ENCODE data around the gene ARHGAP26.

The ARHGAP26 gene

DNA sequence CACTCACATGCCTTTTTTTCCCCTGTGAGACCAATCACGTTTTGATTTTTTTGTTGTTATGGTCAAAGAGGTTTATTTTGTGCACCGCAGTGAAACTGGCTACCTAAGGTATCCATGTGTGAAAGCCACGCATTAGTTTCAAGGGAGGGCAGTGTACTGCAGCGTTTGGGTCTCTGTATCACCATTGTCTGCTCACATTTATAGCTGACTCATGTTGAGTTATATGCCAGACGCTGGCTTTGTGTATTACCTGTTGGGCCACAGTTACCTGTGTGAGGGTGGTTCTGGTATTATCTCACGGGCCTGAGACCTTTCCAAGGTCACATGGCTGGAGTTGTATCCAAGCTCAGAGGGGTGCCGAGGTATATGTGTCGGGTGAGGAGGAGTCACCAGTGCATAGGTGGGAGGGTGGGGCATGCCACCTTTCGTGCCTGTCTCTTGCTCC lies 75.8 kb downstream of the ARHGAP26 start:
- in situ Hi-C loops (cut with HindIII; ENCODE audit: low sequenced_read_pairs) = no loop called here

DNA sequence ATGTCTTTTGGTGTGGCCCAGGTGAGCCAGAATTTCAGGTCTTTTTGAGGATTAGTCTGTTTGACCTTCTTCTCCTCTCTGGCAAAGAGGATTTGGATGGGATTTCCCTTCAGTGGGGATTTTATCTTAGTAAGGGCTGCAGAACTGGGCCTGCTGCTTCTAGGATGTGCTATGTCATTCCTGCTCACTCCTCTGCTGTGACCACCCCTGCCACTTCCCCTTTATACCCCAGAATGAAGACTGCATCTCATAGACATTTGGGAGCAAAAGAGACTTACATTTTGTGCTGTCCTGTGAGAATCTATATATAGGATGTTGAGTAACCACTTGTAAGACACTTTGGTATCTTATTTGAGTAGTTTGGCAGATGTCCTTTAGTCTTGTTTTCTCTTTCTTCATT lies 76.2 kb downstream of the ARHGAP26 start:
- in situ Hi-C loops (cut with HindIII; ENCODE audit: low sequenced_read_pairs) = no loop called here

DNA sequence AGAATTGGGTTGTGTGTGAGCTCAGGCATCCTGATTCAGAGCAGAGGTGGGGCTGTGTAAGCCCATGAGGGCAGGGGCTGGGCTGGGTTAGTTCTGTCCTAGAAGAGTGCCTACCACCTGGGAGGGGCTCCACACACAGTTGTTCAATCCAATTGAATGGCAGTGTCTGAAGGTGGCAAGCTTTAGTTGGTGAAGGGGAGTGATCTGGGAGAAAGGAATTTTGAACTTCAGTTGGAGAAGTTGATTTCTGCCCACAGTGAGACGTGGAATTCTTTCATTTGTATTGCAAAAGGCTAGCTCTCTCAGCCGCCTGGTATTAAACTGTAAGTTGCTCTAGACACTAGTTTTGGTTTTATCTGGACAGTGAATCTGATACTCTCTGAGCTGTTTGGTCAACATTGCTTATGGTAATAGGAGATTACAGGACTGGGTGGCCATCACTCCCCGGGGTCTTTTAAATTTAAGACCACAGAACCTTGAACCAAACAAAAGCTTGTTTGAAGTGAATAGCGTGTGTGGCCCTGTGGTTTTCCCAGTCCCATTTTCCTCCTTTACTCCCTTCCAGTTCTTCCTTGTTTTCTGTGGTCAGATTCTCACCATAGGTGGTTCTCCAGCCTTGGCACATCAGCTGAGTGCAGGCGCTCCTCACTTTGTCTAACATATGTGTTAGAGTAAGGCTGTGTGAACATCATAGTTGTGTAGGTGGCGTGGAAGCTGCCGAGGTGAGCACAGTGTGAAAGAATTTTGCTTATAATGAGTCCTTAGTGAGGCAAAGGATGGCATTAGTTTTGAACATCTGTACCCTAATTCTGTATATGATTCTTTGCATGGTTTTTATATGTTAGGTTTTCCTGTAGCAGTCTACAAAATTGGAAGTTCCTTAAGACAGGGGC lies 78.0 kb downstream of the ARHGAP26 start:
- in situ Hi-C loops (cut with HindIII; ENCODE audit: low sequenced_read_pairs) = no loop called here

DNA sequence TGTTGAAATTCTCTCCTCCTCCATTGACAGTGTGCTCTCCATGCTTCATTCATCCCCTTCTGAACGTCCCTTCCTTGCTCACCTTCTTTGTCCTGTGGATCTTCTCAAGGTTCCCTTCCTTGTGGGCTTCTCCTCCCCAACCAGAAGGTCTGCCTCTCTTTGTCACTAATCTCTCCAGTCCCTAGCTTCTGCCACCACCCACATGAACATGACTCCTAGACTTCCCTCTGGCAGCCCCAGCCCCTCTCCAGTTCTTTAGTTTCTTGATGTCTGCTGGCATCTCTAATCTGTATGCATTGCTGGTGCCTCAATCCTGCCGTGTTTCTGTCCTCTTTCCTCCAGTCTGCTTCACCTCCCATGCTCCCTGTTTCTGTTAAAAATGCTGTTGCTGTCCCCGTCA lies 79.3 kb downstream of the ARHGAP26 start:
- in situ Hi-C loops (cut with HindIII; ENCODE audit: low sequenced_read_pairs) = no loop called here

DNA sequence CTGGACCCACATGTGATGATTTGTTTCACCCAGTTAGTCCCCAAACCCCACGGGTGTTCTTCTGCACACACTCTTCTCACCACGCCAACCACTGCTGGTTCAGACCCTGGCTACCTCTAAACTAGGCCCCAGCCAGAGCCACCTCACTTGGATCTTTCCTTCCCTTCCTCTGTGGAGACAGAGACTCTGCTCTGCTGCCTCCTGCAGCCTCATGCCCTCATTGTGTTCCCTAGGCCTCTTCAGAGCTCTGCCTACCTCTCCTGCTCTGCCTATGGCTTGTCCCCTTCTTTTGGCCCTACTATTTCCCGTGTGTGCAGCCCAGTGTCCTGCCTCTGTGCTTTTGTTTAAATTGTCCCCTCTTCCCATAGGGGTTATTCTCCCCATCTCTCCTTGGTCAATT lies 79.7 kb downstream of the ARHGAP26 start:
- in situ Hi-C loops (cut with HindIII; ENCODE audit: low sequenced_read_pairs) = no loop called here

DNA sequence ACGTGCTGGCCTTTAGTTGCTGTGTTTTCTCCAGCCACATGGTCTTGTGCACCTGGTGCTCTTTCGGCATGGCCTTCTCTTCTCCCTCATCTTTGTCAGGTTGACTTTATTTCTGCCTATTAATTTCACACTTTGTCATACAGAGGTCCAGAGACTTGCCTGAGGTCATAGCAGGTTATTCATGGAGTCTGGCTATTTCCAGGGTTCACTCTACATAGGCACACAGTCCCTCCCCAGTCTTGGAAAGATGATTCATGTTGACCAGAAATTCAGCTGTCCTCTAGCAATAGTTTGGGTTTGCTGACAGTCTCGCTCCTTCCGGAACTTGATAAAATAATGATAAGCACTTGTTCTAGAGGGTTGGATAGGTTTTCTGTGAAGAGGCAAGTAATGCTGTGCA lies 81.6 kb downstream of the ARHGAP26 start:
- in situ Hi-C loops (cut with HindIII; ENCODE audit: low sequenced_read_pairs) = no loop called here

DNA sequence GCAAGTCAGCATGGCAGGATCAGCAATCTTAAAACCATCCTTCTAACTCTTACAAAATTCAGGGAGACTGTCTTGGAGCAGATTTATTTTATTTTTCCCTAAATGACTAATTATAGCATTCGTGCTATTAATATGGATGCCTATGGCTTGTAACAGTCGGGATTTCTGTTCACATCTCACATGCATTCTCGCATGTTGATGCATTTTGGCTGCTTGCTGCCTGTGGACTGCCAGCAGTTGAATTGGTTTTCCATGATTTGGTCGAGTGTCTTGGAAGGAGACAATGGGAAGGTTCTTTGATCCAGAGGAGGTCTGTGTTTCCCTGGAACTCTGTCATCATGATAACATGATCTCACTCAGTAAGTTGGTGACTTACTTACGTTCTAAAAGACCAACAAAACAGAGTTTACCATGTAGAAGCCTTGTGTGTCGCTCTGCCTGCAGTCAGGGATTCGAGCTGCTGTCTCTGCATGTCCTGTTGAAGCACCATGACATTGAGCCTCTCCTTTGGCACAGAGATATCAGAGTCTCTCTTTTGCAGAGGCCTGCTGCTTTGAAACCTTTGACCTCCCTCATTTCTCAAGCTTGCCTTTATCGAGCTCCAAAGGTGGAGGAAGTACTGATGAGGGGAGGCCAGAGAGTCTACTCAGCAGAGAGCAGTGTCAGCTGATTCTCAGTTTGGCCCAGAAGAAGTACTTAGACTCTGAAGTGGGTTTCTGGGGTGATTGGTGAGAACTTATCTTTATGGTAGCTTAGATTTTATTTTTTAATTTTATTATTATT lies 82.4 kb downstream of the ARHGAP26 start:
- in situ Hi-C loops (cut with HindIII; ENCODE audit: low sequenced_read_pairs) = no loop called here

DNA sequence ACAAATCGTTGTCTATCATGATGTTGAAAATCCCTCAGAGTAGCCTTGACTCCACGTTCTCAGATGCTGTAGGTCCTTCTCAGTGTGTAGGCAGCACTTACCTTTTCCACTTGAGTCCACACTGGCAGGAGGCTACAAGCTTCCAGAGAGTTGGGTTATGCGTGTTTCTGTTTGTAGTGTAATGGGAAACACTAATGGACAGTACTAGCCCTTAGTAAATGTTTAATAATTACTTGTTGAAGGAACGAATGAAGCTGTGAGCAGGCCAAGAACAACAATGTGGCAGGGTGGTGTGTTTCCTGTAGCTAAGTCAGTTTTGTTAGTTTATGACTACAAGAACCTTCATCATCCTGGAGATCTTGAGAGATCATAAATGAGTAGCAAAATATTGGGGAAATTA lies 83.5 kb downstream of the ARHGAP26 start:
- in situ Hi-C loops (cut with HindIII; ENCODE audit: low sequenced_read_pairs) = no loop called here

DNA sequence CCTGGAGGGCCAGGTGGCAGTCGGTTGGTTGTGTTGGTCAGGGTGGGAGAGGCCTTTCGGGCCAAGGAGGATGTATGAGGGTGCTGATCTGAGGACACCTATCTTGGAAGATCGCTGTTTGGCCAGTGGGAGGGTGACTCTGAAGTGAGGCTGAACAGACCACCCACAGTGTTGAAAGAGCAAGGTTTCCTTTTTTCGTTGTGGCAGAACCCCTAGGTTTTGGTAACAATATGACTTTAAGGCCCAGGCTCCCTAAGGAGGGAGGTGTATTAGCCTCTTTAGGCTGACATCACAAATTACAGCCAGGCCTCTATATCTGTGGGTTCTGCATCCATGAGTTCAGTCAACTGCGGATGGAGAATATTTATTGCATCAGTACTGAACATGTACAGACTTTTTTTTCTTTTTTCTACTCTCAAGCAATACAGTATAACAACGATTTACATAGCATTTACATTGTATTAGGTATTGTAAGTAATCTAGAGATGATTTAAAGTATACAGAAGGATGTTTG lies 86.1 kb downstream of the ARHGAP26 start:
- in situ Hi-C loops (cut with HindIII; ENCODE audit: low sequenced_read_pairs) = no loop called here

DNA sequence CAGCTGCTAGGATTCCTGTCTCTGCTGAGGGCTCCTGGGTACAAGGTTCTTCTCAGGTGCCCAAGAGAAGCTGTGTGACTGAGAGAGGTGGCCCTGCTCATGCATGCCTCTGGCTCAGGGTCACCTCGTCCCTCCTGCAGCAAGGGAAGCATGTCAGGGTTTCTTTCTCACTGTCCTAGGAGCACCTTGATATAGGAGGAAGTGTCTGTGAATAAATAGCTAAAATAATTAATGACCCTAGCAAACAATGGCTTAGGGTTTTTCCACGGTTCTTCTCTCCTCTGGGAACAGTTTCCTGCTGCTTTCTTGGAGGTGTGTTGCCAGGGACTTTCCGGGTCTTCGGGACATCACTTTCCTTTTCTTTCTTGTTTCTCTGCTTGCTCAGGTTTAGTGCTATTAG lies 87.2 kb downstream of the ARHGAP26 start:
- in situ Hi-C loops (cut with HindIII; ENCODE audit: low sequenced_read_pairs) = no loop called here

DNA sequence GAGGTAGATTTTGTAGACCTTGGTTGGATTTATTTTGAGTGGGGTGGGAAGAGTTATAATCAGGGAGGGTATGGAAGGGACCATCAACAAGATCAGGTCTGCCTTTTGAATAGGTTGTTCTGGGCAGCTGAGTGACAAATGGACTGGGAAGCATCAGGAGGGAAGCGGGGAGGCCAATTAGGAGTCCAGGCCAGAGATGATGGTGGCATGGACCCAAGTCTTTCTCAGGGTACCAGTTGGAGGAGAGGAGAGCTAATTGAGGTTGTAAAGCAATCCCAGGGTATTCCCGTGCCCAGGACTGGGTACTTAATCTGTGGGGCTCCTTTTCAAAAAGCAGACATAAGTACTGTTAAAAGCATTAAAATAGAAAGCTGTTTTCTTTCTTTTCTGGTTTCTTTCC lies 88.9 kb downstream of the ARHGAP26 start:
- in situ Hi-C loops (cut with HindIII; ENCODE audit: low sequenced_read_pairs) = no loop called here

DNA sequence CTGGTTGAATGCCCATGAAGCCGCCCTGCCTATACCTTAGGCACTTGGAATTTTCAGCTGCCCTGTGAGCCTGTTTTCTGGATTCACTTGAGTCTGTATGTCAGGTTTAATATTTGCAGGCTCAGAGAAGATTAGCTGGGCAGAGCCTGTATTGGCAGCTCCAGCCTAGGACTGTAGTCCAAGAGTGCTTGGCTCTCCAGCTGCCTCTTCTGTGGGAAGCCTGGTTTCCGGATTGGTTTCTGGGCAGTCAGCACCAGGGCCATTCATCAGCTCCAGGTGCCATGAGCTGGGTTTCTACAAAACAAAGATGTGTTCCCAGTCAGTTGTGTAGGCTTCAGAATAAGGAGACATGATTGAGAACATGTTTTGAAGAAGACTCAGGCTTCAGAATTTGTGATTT lies 90.1 kb downstream of the ARHGAP26 start:
- in situ Hi-C loops (cut with HindIII; ENCODE audit: low sequenced_read_pairs) = no loop called here

DNA sequence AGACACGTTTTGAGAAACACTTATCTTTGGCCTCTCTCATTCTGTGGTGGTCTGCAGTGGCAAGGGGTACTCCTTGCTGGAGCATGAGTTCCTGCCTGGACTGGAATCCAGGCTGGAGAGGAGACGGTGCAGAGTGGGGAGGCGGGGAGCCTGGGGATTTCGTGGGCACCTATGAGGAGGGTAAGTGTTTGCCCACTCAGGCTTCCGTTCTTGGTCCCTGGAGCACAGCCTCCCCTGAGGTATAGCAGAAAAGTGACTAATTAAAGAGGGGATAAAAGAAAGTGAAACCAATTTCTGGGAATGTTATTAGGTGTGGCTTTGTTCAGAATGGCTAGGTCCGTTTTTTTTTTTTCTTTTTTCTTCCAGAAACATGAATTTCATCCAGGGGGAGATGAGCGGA lies 90.8 kb downstream of the ARHGAP26 start:
- in situ Hi-C loops (cut with HindIII; ENCODE audit: low sequenced_read_pairs) = no loop called here

DNA sequence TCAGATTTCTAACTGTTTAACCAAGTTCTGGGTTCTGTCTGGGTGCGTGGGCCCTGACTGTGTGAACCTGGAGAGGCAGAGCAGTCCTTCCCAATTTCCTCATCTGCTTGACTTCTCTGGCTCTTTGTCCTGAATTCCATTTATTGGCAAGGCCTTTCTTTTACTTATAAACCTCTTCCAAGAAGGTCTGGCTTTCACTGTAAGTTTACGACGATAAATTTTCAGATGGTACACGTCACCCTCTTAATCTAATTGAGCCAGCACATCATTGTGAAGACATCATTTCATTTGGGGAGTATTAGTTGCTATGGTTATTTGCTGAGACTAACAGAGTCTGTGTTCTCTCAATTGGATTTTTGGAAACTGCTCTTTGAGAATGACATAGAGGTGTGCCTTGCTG lies 92.4 kb downstream of the ARHGAP26 start:
- in situ Hi-C loops (cut with HindIII; ENCODE audit: low sequenced_read_pairs) = no loop called here

DNA sequence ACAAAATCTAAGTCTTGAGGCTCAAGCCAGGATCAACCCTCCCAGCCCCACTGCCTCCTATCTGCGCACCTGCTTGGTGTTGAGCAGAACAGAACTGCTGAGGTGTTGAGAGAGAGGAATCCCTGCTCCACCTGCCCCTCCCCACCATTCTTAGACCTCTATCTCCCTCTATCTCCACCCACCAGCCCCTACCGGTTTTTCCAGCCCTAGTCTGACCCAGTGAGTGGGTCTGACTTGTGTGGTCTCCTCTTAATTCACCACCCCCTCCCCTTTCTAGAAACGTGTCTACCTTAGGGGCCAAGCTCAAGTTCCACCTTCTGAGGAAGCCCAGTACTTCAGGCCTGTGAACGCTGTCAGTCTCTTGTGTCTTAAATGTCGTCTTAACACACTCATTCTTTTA lies 93.7 kb downstream of the ARHGAP26 start:
- in situ Hi-C loops (cut with HindIII; ENCODE audit: low sequenced_read_pairs) = no loop called here

DNA sequence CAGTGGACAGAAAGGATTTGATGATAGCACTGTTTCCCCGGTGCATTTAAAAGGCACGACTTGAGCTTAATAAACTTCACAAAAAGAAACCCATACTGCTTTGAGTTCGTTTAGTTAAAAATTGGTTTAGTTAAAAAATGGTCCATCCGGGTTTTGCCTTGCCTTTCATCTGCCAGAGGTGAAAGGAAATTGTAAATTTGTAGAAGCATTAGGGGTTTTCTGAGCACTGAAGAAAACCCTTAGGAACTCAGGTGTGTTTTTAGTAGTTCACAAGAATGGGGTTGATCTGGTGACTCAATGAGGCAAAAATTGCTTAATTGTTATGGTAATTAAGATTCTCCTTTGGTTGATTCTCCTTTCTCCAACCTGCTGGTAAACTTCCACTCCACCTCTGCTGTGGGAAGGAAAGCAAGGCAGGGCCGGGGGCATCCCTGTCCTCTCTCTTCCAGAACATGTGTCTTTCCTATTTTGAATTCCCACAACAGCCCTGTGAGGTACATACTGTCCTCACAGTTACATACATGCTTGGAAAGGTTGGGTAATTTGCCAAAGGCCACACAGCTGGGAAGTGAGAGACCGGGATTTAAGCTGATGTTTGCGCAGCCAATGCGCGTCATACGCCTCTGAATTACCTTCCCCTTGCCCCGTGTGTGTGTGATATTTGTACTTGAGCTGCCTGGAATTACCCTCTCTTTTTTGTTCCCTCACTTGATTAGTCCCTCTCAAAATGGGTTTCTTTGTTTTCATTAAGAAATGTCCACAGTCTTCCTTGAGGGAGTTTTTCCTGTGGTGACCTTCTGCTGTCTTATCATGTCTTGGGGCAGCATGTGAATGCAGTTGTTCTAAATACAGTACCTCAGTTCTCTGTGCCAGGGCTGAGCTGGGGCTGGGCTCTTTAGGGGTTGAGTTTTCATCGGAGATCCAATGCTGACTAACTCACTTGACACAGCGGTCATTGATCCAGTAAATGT lies 94.4 kb downstream of the ARHGAP26 start:
- in situ Hi-C loops (cut with HindIII; ENCODE audit: low sequenced_read_pairs) = no loop called here

DNA sequence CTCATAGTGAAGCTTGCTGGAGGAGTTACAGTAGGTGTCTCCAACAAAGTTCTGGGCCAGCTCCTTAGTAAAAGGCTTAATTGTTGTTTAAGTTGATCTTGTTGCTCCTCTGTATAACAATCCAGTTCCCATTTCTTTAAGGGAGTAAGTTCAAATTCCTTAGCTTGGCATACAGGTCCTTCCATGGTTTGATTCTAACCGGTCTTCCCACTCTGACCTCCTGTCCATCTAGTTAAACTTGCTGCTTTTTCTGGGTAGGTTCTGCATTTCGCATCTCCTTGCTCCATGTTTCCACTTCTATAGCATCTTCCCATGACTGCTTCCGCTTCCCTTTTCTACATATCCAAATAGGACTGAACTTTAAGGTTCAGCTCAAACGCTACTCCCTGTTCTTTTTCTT lies 95.5 kb downstream of the ARHGAP26 start:
- in situ Hi-C loops (cut with HindIII; ENCODE audit: low sequenced_read_pairs) = no loop called here

DNA sequence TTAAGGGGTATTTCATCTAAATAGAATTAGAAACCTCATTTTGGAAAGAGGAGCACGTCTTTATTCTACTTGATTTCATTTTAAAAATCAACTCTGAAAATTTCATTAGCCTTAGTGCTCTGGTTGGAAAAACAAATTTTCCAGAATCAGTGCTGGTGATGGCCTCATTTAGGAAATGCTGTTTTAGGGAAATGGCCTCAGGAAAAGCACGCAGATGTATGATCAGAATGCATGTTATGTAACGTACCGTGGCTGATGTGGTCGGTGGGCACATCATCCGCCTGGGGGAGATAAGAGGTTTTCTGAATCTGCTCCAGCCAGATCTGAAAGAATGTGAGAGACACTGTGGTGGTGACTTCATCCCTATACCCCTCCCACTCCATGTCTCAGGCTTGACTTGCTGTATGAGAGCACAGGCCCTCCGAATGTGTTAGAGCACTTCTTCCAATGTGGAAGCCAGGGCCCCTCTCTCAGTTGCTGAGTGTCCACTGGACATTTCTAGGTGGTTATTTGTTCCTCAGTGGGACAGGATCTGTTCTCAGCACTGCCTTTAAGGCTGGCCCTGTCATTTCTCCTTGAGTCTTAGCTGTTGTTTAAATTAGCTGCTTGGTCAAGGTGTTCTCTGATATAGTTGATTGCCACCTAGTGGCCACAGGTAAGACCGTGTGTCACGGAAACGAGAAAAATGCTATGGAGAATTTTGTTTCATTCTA lies 96.5 kb downstream of the ARHGAP26 start:
- in situ Hi-C loops (cut with HindIII; ENCODE audit: low sequenced_read_pairs) = no loop called here

DNA sequence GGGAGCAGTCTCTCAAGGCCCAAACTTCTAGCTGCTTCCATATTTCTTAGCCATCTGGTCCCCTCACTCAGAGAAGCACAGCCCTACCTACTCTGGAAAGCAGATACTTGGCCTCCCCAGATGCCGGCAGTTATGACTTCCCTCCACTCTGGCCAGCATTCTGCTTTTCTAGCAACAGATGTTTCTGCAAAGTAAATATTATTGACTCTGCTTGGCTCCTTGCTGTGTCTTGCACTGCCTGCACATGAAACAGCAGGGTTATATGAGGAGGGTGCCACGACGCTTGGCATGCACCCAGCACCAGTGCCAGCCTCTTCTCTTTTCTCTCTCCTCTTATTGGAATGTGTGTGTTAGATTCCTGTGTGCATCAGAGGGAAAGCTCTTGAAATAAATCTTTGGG lies 99.7 kb downstream of the ARHGAP26 start:
- in situ Hi-C loops (cut with HindIII; ENCODE audit: low sequenced_read_pairs) = loop anchor here (5.0 to 10.0 kb wide), 2 partner anchors 65 to 148 kb away; no protein-coding TSS in a partner anchor

All from endothelial cell of hepatic sinusoid (primary cell).